Panc1 (cell line): ENCODE results near the gene APLF. TPM values are rescaled to one million over a fixed set of nuclear protein-coding genes. Genes with fewer than 3 reads are reported as not detected.

Source experiments
- ATAC-seq: fragments of 200-7000 bp; cut with Tn5 transposase; 2 replicates; pipeline ENCODE4 v1.9.1; 2020; ENCODE audit warnings: mild to moderate bottlenecking, moderate library complexity
- BruUV-seq: library from RNA; stranded (reverse); fragments of 400-500 nt; replicated peaks from 2 replicates; lab custom pipeline; 2021; lab: Mats Ljungman, UMichigan
- CTCF ChIA-PET: fragments of 300-600 bp; sonication (Branson Sonifier 250); formaldehyde crosslinking; loops from one replicate; lab custom pipeline; 2022; ENCODE audit warnings: antibody characterized with exemption; lab: Charles Lee
- POLR2A ChIA-PET: fragments of 300-600 bp; sonication (Branson Sonifier 250); formaldehyde crosslinking; loops from one replicate; lab custom pipeline; 2022; ENCODE audit warnings: antibody characterized with exemption; lab: Charles Lee
- DNase-seq: peaks from one replicate; pipeline ENCODE4 v3.0.0-alpha.2; 2010; ENCODE audit warnings: low read depth, low spot score
- H3K27ac ChIP-seq: 2 replicates; pipeline ENCODE4 v1.5.1; 2011; ENCODE audit warnings: mild to moderate bottlenecking, low read length, inconsistent platforms
- H3K27me3 ChIP-seq: fragments of 200-500 bp; sonication (Bioruptor generic); 2 replicates; pipeline ENCODE4 v1.6.0; 2014; ENCODE audit warnings: low read length, inconsistent platforms; ENCODE audit not compliant: control insufficient read depth, insufficient read depth
- H3K36me3 ChIP-seq: fragments of 200-500 bp; sonication (Bioruptor generic); 2 replicates; pipeline ENCODE4 v1.5.1; 2014; ENCODE audit warnings: inconsistent platforms, mild to moderate bottlenecking, low read length, moderate library complexity; ENCODE audit not compliant: control insufficient read depth, insufficient read depth
- H3K4me1 ChIP-seq: 2 replicates; pipeline ENCODE4 v1.5.1; 2011; ENCODE audit warnings: inconsistent platforms, mild to moderate bottlenecking, low read length, moderate library complexity; ENCODE audit not compliant: control insufficient read depth, insufficient read depth
- H3K4me3 ChIP-seq, 2 experiments: 2 replicates each; pipeline ENCODE4 v1.5.1; 2011 to 2012; ENCODE audit warnings: low read depth in 2 of 2, low read length in 2 of 2, mild to moderate bottlenecking in 2 of 2, inconsistent platforms in 1 of 2, moderate library complexity in 1 of 2
- H3K9me3 ChIP-seq: fragments of 200-500 bp; sonication (Bioruptor generic); 2 replicates; pipeline ENCODE4 v1.5.1; 2014; ENCODE audit warnings: low read depth, mild to moderate bottlenecking, inconsistent platforms, low read length, moderate library complexity; ENCODE audit not compliant: control insufficient read depth, insufficient read depth
- POLR2AphosphoS5 ChIP-seq: IDR thresholded peaks from 2 replicates; pipeline ENCODE4 v1.6.1; 2012; ENCODE audit warnings: mild to moderate bottlenecking, low read depth, low read length, moderate library complexity
- REST ChIP-seq, 2 experiments: IDR thresholded peaks; 2 replicates each; pipeline ENCODE4 v1.6.1; 2011 to 2012; ENCODE audit warnings: low read depth in 2 of 2, control low read depth in 1 of 2, low read length in 1 of 2, mild to moderate bottlenecking in 1 of 2, moderate library complexity in 1 of 2; ENCODE audit not compliant: insufficient read depth in 1 of 2
- SIN3A ChIP-seq: IDR thresholded peaks from 2 replicates; pipeline ENCODE4 v1.6.1; 2012; ENCODE audit warnings: low read depth, mild to moderate bottlenecking, low read length, moderate library complexity, borderline replicate concordance; ENCODE audit not compliant: insufficient read depth
- TCF7L2 ChIP-seq: IDR thresholded peaks from 2 replicates; pipeline ENCODE4 v1.6.1; 2011; ENCODE audit warnings: mild to moderate bottlenecking, low read depth, low read length, inconsistent platforms
- in situ Hi-C: cut with HindIII; loops from 2 replicates; pipeline ENCODE4 v1.10.0; 2016; ENCODE audit warnings: low sequenced_read_pairs, low pct_unique_long_range_greater_than_20kb
- intact Hi-C: fragments of 100-400 bp; cut with micrococcal nuclease; formaldehyde crosslinking; loops from one replicate; pipeline ENCODE4 v1.10.0; 2022; ENCODE audit not compliant: unreplicated experiment
- total RNA-seq: library from RNA; stranded (reverse); gene quantifications from one replicate; pipeline ENCODE4 v1.2.1, GENCODE V29; 2021; ENCODE audit not compliant: unreplicated experiment
- TF ChIP-seq, protein P1 (sequence below): fragments of 450-650 bp; IDR thresholded peaks from 2 replicates; pipeline ENCODE4 v1.5.1; 2017; ENCODE audit warnings: mild to moderate bottlenecking

APLF gene
- total RNA-seq, 1 experiment from 2014 or later = 2.6 TPM

GRCh38 chr2:68456198-68456597 is 11.2 kb upstream of the APLF start:
- H3K4me1 ChIP-seq = no peaks in the 10 kb centered on the region; the same call in 1 of the 2 replicates
- ChIA-PET CTCF (no interaction called here), POLR2A (no interaction called here)
- TF ChIP-seq SIN3A (no peak), REST (IDR thresholded peaks at IDR 0.05; ENCODE audit: insufficient read depth in 1 of 2, low read depth in 2 of 2, low read length in 1 of 2) (no peak)
- DNase-seq (no peak), ATAC-seq (no peak)
- H3K4me3 ChIP-seq = no peak overlapping the region
- intact Hi-C loops = no loop called here
- H3K27ac ChIP-seq = no peak overlapping the region
- in situ Hi-C loops = no loop called here
- H3K9me3 ChIP-seq = no peaks in the 10 kb centered on the region
- BruUV-seq = no TSS peak
- H3K36me3 ChIP-seq = no peaks in the 10 kb centered on the region
- no peaks in the 10 kb centered on the region for H3K27me3 ChIP-seq

DNA sequence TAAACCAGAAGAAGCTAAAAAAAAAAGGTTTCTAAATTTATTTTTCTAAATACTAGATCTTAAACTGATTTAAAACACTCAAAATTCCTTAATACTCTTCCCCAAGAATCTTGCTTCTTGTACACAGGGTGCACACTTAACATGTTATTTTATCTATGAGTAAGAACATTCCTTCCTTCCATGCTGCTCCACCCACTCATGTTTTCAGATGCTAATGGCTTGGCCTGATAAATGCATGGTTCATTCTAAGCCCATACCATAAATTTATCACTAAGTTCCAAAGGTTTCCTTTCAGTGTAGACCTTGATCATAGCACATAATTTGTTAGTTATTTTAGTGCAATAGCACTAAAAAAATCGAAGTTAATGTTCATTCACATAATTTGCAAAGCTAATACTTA is 8.4 kb upstream of the APLF start:
- TF ChIP-seq TCF7L2 = no peak
- no peak for TF ChIP-seq POLR2AphosphoS5
- TF ChIP-seq, protein P1, sequence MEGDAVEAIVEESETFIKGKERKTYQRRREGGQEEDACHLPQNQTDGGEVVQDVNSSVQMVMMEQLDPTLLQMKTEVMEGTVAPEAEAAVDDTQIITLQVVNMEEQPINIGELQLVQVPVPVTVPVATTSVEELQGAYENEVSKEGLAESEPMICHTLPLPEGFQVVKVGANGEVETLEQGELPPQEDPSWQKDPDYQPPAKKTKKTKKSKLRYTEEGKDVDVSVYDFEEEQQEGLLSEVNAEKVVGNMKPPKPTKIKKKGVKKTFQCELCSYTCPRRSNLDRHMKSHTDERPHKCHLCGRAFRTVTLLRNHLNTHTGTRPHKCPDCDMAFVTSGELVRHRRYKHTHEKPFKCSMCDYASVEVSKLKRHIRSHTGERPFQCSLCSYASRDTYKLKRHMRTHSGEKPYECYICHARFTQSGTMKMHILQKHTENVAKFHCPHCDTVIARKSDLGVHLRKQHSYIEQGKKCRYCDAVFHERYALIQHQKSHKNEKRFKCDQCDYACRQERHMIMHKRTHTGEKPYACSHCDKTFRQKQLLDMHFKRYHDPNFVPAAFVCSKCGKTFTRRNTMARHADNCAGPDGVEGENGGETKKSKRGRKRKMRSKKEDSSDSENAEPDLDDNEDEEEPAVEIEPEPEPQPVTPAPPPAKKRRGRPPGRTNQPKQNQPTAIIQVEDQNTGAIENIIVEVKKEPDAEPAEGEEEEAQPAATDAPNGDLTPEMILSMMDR = no peak
- no peak for TF ChIP-seq REST (IDR thresholded peaks at IDR 0.05; ENCODE audit: insufficient read depth in 1 of 2, low read depth in 2 of 2, low read length in 1 of 2)
- no peak for TF ChIP-seq SIN3A
- no peak for ATAC-seq
- no peaks in the 10 kb centered on the region for H3K36me3 ChIP-seq
- H3K27ac ChIP-seq = no peak overlapping the region
- in situ Hi-C loops (no loop called here), intact Hi-C loops (no loop called here)
- H3K9me3 ChIP-seq = no peaks in the 10 kb centered on the region
- ChIA-PET CTCF (no interaction called here), POLR2A (no interaction called here)
- BruUV-seq = no TSS peak
- no peaks in the 10 kb centered on the region for H3K27me3 ChIP-seq
- H3K4me3 ChIP-seq = no peak overlapping the region
- DNase-seq = no peak
- no peaks in the 10 kb centered on the region; the same call in 1 of the 2 replicates for H3K4me1 ChIP-seq
